Caco-2 (cell line): Measurements from ENCODE around the gene FAM13A. TPM values are rescaled to one million over a fixed set of nuclear protein-coding genes. Genes with fewer than 3 reads are reported as not detected.

Experiments
- BruUV-seq: library from RNA; stranded (reverse); fragments of 400-500 nt; replicated peaks from 2 replicates; lab custom pipeline; 2021; lab: Mats Ljungman, UMichigan
- CTCF ChIA-PET: fragments of 300-600 bp; sonication (Branson Sonifier 250); formaldehyde crosslinking; loops from one replicate; lab custom pipeline; 2022; ENCODE audit warnings: antibody characterized with exemption; lab: Charles Lee
- POLR2A ChIA-PET: fragments of 300-600 bp; sonication (Branson Sonifier 250); formaldehyde crosslinking; loops from one replicate; lab custom pipeline; 2022; ENCODE audit warnings: antibody characterized with exemption; lab: Charles Lee
- DNase-seq, 2 experiments: peaks; one replicate each; pipeline versions ENCODE4 v3.0.0 to v3.0.0-alpha.2; 2020 to 2022
- H3K27me3 ChIP-seq: replicated peaks from 2 replicates; pipeline ENCODE4 v1.6.0; 2011; ENCODE audit warnings: low read length; ENCODE audit not compliant: control insufficient read depth, insufficient read depth
- H3K36me3 ChIP-seq: 2 replicates; pipeline ENCODE4 v1.5.1; 2011; ENCODE audit warnings: low read length; ENCODE audit not compliant: control insufficient read depth, insufficient read depth
- H3K4me1 ChIP-seq: fragments of 250-450 bp; sonication (Bioruptor Pico); 2 replicates; pipeline ENCODE4 v1.5.1; 2020; ENCODE audit warnings: mild to moderate bottlenecking
- H3K4me3 ChIP-seq: 2 replicates; pipeline ENCODE4 v1.5.1; 2011; ENCODE audit warnings: low read depth, mild to moderate bottlenecking, control low read depth, low read length
- H3K9me3 ChIP-seq: fragments of 250-450 bp; sonication (Bioruptor Pico); 2 replicates; pipeline ENCODE4 v1.5.1; 2020; ENCODE audit warnings: mild to moderate bottlenecking, moderate library complexity
- H3K27ac Mint-ChIP-seq: one replicate; pipeline ENCODE4 v1.8.0; 2022; ENCODE audit warnings: mixed read lengths; ENCODE audit not compliant: unreplicated experiment
- H3K27me3 Mint-ChIP-seq: one replicate; pipeline ENCODE4 v1.8.0; 2022; ENCODE audit warnings: mixed read lengths; ENCODE audit not compliant: insufficient read depth, unreplicated experiment
- H3K36me3 Mint-ChIP-seq: one replicate; pipeline ENCODE4 v1.8.0; 2022; ENCODE audit warnings: mild to moderate bottlenecking, mixed read lengths; ENCODE audit not compliant: insufficient read depth, unreplicated experiment
- H3K4me1 Mint-ChIP-seq: one replicate; pipeline ENCODE4 v1.8.0; 2022; ENCODE audit warnings: low read depth, mixed read lengths; ENCODE audit not compliant: unreplicated experiment
- H3K4me3 Mint-ChIP-seq: one replicate; pipeline ENCODE4 v1.8.0; 2022; ENCODE audit warnings: mild to moderate bottlenecking, moderate library complexity, mixed read lengths; ENCODE audit not compliant: unreplicated experiment
- H3K9me3 Mint-ChIP-seq: one replicate; pipeline ENCODE4 v1.8.0; 2022; ENCODE audit warnings: mixed read lengths; ENCODE audit not compliant: unreplicated experiment
- CTCF ChIP-seq, 2 experiments: fragments of 200-600 bp in 1 of 2; IDR thresholded peaks; 1 replicate in 1 of 2; 2 replicates in 1 of 2; pipeline versions ENCODE4 v1.5.1 to v1.8.0; 2011 to 2022; ENCODE audit warnings: antibody characterized with exemption in 1 of 2, control low read depth in 1 of 2, inconsistent platforms in 1 of 2, low read depth in 1 of 2, low read length in 1 of 2, mild to moderate bottlenecking in 1 of 2, moderate library complexity in 1 of 2; ENCODE audit not compliant: insufficient read depth in 1 of 2, severe bottlenecking in 1 of 2, unreplicated experiment in 1 of 2
- intact Hi-C: fragments of 100-400 bp; cut with micrococcal nuclease; formaldehyde crosslinking; loops from one replicate; pipeline ENCODE4 v1.10.0; 2022; ENCODE audit not compliant: unreplicated experiment
- total RNA-seq: library from RNA; stranded (reverse); gene quantifications from 2 replicates; pipeline ENCODE4 v1.2.3, GENCODE V29; 2022

The FAM13A gene
- total RNA-seq, 1 experiment from 2014 or later = 11.0 TPM

GRCh38 chr4:88870428-88870827, 186.6 kb downstream of the FAM13A start:
- H3K27me3 Mint-ChIP-seq = no peaks in the 10 kb centered on the region
- Histone ChIP-seq H3K4me1 (no peaks in the 10 kb centered on the region), H3K36me3 (no peaks in the 10 kb centered on the region), H3K4me3 (no peak overlapping the region), H3K27me3 (no peaks in the 10 kb centered on the region), H3K9me3 (no peaks in the 10 kb centered on the region)
- ChIA-PET POLR2A (no interaction called here), CTCF (no interaction called here)
- H3K4me3 Mint-ChIP-seq = no peak overlapping the region
- H3K27ac Mint-ChIP-seq = no peak overlapping the region
- intact Hi-C loops = no loop called here
- no peaks in the 10 kb centered on the region for H3K36me3 Mint-ChIP-seq
- TF ChIP-seq CTCF (IDR thresholded peaks at IDR 0.05; ENCODE audit: insufficient read depth in 1 of 2, low read depth in 1 of 2, low read length in 1 of 2, severe bottlenecking in 1 of 2, unreplicated experiment in 1 of 2) = no peak
- DNase-seq = no peak
- H3K4me1 Mint-ChIP-seq = no peaks in the 10 kb centered on the region
- H3K9me3 Mint-ChIP-seq = no peaks in the 10 kb centered on the region
- BruUV-seq = no TSS peak

- TF ChIP-seq CTCF (IDR thresholded peaks at IDR 0.05; ENCODE audit: insufficient read depth in 1 of 2, low read depth in 1 of 2, low read length in 1 of 2, severe bottlenecking in 1 of 2, unreplicated experiment in 1 of 2) = no peak
- Mint-ChIP-seq H3K4me1 (no peaks in the 10 kb centered on the region), H3K4me3 (no peak overlapping the region), H3K9me3 (no peaks in the 10 kb centered on the region), H3K27me3 (no peaks in the 10 kb centered on the region), H3K36me3 (no peaks in the 10 kb centered on the region), H3K27ac (no peak overlapping the region)
- H3K9me3 ChIP-seq = no peaks in the 10 kb centered on the region
- no peaks in the 10 kb centered on the region for H3K27me3 ChIP-seq
- no peak overlapping the region for H3K4me3 ChIP-seq
- CTCF ChIA-PET = no interaction called here
- intact Hi-C loops = no loop called here
- no peaks in the 10 kb centered on the region for H3K4me1 ChIP-seq
- POLR2A ChIA-PET = no interaction called here
- no peaks in the 10 kb centered on the region for H3K36me3 ChIP-seq
- no TSS peak for BruUV-seq
- DNase-seq = no peak
These were observed 188.5 kb downstream of the FAM13A start for GRCh38 chr4:88868510-88868909.

GRCh38 chr4:88866862-88867550, 190.0 kb downstream of the FAM13A start:
- no peak overlapping the region for H3K4me3 Mint-ChIP-seq
- no peaks in the 10 kb centered on the region for H3K4me1 ChIP-seq
- no peak for DNase-seq
- no TSS peak for BruUV-seq
- no peaks in the 10 kb centered on the region for H3K27me3 Mint-ChIP-seq
- no peaks in the 10 kb centered on the region for H3K9me3 Mint-ChIP-seq
- no peak overlapping the region for H3K27ac Mint-ChIP-seq
- H3K4me3 ChIP-seq = no peak overlapping the region
- CTCF ChIA-PET = no interaction called here
- POLR2A ChIA-PET = no interaction called here
- no peaks in the 10 kb centered on the region for H3K27me3 ChIP-seq
- no peaks in the 10 kb centered on the region for H3K36me3 ChIP-seq
- intact Hi-C loops = no loop called here
- H3K4me1 Mint-ChIP-seq = no peaks in the 10 kb centered on the region
- no peak for TF ChIP-seq CTCF (IDR thresholded peaks at IDR 0.05; ENCODE audit: insufficient read depth in 1 of 2, low read depth in 1 of 2, low read length in 1 of 2, severe bottlenecking in 1 of 2, unreplicated experiment in 1 of 2)
- H3K9me3 ChIP-seq = no peaks in the 10 kb centered on the region
- H3K36me3 Mint-ChIP-seq = no peaks in the 10 kb centered on the region
